HG03521 (cell line): ENCODE measurements around the gene NOTUM.
"Not testable (repeated sequence)": the region's sequence is repeated elsewhere in the genome, so short reads cannot be mapped to it uniquely, and the experiment has no call there.

Source experiments
- ATAC-seq: cut with Tn5 transposase; IDR thresholded peaks from one replicate; pipeline ENCODE4 v1.9.1; 2021; ENCODE audit warnings: mild to moderate bottlenecking, moderate library complexity; ENCODE audit not compliant: unreplicated experiment

The NOTUM gene

DNA sequence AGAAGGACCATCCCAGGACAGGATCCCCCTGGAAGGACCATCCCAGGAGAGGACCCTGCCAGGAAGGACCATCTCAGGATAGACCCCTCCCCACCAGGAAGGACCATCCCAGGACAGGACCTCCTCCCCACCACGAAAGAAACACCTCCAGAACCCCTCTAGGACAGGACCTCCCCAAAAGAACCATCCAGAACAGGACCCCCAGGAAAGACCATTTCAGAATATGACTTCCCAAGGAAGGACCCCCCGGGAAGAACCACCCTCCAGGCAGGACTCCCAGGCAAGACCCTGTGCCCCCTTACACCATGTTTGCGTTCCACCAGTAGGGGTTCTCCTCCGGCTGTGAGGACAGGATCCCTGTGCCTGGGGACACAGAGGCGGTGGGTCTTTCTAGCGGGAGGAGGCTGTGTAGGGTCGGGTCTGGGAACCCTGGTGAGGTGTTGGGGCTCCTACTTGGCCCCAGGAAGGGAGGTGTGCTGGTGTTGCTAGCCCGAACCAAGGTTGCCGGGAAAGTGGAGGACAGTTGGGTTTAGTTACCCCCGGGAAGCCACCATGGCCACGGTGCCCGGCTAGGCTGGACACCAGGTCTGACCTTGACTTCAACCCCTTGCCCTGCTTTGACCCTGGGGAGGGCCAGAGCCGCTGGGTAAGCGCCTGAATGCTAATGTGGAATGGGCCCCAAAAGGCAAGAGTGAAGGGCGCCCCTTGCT lies 2.2 kb downstream of the NOTUM start:
- no peak for ATAC-seq

GRCh38 chr17:81957691-81958432 lies 3.1 kb downstream of the NOTUM start:
- no peak for ATAC-seq

- no peak for ATAC-seq
These were observed 4.1 kb downstream of the NOTUM start for GRCh38 chr17:81956607-81957589.

- no peak for ATAC-seq
These were observed 5.0 kb downstream of the NOTUM start for GRCh38 chr17:81955756-81956544.

GRCh38 chr17:81955058-81955681 lies 5.8 kb downstream of the NOTUM start:
- ATAC-seq = no peak

- no peak for ATAC-seq
These were observed 6.6 kb downstream of the NOTUM start for GRCh38 chr17:81954131-81955057.

DNA sequence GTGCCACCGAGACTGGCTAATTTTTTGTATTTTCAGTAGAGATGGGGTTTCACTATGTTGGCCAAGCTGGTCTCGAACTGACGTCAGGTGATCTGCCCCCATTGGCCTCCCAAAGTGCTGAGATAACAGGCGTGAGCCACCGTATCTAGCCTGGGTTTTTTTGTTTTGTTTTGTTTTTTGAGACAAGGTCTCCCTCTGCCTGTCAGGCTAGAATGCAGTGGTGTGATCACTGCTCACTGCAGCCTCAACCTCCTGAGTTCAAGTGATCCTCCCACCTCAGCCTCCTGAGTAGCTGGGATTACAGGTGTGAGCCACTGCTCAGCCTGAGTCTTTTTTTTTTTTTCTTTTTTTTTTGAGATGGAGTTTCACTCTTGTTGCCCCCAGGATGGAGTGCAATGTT lies 7.5 kb downstream of the NOTUM start:
- ATAC-seq = not testable (repeated sequence)

GRCh38 chr17:81952792-81953228 lies 8.2 kb downstream of the NOTUM start:
- ATAC-seq = no peak

- ATAC-seq = no peak
These were observed 9.0 kb downstream of the NOTUM start for GRCh38 chr17:81951785-81952684.

- no peak for ATAC-seq
These were observed 10.5 kb downstream of the NOTUM start for GRCh38 chr17:81950501-81950900.

DNA sequence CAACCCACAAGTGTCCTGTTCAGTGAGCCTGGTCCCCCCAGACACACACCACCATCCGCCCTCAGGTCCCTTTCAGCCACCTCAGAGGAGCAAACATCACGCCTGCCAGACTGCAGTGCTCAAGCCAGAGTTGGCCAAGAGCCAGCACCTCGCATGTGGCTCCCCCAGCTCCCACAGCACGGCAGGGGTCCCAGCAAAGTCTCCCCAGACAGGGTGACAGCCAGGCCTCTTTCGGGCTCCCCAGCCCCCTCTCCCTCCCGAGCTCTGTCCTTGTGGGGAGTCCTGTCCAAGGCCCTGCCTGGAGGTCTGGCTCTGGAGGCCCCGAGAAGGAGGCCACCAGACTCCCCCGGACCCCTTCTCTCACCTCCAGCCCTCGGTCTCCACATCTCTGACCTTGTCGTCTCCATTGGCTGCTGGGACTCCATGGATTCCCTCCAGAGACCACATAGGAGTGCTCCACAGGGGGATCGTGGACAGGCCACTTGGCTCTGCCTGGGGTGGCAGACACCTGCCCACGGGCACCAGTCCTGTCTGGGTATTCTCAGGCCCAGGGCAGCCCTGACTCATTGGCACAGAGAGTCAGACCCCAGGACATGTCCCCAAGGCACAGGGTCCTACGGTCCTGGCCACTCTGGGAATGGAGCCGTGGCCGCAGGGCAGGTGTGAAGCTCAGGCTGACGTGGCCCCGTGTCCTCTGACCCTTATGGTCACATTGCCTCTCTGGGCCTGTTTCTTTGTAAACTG lies 12.2 kb downstream of the NOTUM start:
- ATAC-seq = no peak

DNA sequence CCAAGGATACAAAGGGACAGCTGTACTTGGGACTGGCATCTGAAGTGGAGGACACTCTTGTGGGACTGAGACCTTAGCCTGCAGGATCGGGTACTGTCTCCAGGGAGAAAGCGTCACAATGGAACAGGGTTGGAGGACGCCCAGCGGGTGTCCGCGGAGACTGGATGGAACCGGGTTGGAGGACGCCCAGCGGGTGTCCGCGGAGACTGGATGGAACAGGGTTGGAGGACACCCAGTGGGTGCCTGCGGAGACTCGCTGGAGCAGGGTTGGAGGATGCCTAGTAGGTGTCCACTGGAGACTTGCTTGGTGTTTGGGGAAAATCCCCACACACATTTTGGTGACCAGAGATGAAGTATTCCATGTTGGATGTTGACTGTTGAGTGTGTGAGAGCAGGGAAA lies 13.8 kb downstream of the NOTUM start, which contains the start of gene MYADML2:
MYADML2 (minus strand) TSS at position 45 of the 400 bp plus-strand sequence. CDS start 5,492 bp downstream, outside the sequence.
- no peak for ATAC-seq

GRCh38 chr17:81944858-81945257 lies 16.1 kb downstream of the NOTUM start:
- no peak for ATAC-seq

- ATAC-seq = no peak
These were observed 18.8 kb downstream of the NOTUM start for GRCh38 chr17:81942167-81942553.

DNA sequence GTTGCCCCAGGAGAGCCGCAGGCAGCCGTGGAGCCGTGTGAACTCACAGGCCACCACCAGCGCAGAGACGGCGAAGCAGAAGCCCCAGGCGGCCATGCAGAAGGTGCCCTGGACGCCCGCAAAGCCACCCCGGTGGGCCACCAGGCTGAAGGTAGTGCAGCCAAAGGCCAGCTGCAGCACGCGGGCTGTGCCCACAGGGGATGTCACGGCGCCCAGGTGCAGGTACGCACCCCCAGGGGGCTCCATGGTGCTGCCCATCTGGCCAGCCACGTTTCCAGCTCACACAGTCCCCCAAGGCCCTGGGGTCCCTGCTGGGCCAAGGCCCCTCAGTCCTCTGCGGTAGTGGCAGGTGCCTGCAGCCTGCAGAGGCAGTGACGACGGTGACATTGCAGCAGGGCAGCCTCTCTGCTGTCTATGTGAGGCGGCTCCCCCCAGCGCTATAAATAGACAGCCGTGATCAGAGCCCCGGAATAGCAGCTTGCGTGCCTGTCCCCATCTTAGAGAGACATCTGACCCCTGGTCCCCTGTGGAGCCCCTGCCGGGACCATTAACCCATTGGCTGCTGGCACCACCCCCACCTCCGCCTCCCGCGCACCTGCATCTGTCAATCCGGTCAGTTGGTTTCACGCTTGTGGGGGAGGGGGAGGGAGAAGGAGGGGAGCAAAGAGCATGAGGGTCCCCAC lies 19.4 kb downstream of the NOTUM start:
- no peak for ATAC-seq
